Measurements from ENCODE around the gene MXRA8.

The MXRA8 gene

DNA sequence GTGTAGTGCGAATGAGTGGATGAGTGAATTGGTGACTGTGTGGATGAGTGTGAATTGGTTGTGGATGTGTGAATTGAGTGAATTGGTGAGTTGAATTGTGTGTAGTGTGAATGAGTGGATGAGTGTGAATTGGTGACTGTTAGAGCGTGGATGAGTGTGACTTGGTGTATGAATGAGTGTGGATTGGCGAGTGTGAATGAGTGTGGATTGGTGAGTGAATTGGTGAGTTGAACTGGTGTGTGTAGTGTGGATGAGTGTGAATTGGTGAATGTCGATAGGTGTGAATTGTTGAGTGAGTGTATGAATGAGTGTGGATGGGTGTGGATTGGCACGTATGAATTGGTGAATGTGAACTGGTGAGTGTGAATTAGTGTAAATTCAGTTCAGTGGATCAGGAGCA is 9.0 kb upstream of the MXRA8 start:
- DNase-seq (ENCODE audit: low read depth): no peak

- no peak for DNase-seq (ENCODE audit: low read depth)
These were observed 8.3 kb upstream of the MXRA8 start for GRCh38 chr1:1366699-1367066.

- DNase-seq (ENCODE audit: low read depth): no peak
These were observed 7.7 kb upstream of the MXRA8 start for GRCh38 chr1:1365875-1366698.

- no peak for DNase-seq (ENCODE audit: low read depth)
These were observed 5.9 kb upstream of the MXRA8 start for GRCh38 chr1:1364266-1364665.

- no peak for DNase-seq (ENCODE audit: low read depth)
These were observed 3.6 kb upstream of the MXRA8 start for GRCh38 chr1:1361982-1362423.

GRCh38 chr1:1361233-1361981 is 3.1 kb upstream of the MXRA8 start:
- DNase-seq (ENCODE audit: low read depth): no peak

GRCh38 chr1:1360506-1361169 is 2.3 kb upstream of the MXRA8 start:
- no peak for DNase-seq (ENCODE audit: low read depth)

- DNase-seq (ENCODE audit: low read depth): no peak
These were observed 1.5 kb upstream of the MXRA8 start for GRCh38 chr1:1359664-1360468.

- no peak for DNase-seq (ENCODE audit: low read depth)
These were observed 931 bp upstream of the MXRA8 start for GRCh38 chr1:1359308-1359663.

DNA sequence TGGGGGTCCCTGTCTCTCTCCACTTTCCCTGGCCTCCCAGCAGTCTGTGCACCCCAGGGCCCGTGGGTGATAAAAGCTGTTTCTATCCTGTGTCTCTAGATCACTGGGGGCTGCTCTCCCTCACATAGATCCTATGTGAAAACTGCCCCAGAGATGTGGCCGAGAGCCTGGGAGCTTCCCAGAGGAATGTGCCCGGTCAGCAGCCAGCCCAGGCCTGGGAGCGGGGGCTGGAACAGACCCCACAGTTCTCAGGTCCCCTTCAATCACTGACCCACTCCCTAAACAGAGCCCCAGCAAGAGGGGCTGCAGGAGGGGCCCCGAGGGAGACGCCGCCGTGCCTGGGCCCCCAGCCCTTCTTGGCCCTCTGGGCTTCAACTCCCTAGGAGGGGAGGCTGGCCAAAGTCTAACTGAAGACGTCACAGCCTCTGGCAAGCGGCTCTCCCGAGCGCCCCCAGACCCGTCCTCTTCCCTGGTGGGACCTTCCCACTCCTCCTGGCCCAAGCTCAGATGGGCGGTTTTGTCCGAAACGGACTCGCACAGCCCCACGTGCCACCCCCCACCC is 403 bp downstream of the MXRA8 start:
- DNase-seq (ENCODE audit: low read depth): no peak

DNA sequence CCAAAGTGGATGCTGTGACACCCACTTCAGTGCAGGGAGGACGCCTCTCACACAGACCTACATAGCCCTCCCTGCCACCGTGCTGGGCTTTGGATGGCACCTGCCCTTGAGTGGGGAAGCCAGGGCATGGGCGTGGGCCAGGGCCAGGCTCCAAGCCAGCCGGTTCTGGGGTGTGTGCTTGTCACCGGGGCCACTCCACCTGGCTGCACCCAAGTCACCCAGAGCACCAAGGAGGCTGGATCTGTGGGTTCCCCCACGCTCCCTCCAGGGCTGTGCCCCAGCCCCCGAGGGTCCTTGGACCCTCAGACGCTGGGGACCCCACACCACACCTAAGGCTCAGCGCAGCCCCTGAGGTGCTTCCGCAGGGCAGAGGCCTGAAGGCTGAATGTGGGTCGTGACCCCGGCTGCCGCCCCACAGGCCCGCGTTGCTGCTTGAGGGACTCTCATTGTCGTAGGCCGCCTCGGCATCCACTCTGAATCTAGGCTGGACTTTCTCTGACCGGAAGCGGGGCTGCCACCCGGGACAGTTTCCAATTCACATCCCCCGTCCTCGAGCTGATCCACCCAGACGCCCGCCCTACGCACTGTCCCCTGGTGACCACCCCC is 1.5 kb downstream of the MXRA8 start:
- DNase-seq (ENCODE audit: low read depth): no peak

- no peak for DNase-seq (ENCODE audit: low read depth)
These were observed 2.1 kb downstream of the MXRA8 start for GRCh38 chr1:1356166-1356795.

DNA sequence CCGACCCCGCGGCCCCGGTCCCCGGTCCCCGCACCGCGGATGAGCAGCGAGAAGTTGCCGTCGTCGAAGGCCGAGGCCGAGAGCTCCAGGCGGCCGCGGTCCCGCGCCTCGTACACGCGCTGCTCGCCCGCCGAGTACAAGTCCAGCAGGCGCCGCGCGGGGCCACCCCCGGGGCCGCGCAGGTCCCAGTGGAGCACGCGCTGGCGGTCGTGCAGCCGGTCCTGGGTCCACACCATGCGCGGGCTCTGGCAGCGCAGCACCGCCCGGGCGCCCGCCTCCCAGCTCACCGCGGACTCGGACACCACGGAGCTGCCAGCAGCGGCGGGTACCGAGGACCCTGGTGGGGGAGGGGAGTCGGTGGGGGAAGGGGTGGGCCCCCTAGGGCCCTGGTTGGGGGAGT is 2.9 kb downstream of the MXRA8 start:
- no peak for DNase-seq (ENCODE audit: low read depth)

- DNase-seq (ENCODE audit: low read depth): no peak
These were observed 3.8 kb downstream of the MXRA8 start for GRCh38 chr1:1354271-1355247.

DNA sequence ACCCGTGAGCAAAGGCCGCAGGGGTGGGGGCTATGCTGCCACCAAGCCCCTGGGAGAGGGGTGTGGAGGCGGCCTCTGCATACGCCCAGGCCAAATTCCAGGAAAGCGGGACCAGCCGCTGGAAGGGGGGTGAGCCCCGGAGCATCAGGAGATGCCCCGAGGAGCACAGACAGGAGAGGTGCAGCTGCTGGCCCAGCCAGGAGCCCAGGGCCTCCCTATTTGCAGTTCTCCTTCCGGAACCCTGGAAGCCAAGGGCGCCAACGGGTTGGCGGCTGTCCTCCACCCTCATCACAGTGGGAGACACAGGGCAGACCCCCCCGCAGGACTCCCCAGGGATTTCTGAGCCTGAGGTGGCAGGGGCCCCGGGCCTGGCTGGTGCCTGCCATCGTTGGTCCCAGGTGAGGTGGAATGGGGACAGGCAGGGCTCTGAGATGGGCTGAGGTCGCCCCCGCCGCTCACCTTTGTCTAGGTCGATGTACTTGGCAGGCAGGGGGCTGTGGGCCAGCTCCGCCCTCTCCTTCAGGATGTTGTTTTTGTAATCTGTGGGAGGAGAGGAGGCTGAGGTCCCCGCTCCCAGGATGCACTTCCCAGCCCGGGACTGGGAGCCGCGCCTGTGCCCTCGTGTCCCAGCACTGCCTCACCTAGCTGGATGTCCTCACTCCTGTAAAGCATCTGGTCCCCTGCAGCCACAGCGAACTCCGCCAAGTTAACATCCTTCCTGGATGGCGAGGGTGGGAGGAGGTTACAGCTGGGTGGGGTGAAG is 4.8 kb downstream of the MXRA8 start:
- DNase-seq (ENCODE audit: low read depth): no peak

DNA sequence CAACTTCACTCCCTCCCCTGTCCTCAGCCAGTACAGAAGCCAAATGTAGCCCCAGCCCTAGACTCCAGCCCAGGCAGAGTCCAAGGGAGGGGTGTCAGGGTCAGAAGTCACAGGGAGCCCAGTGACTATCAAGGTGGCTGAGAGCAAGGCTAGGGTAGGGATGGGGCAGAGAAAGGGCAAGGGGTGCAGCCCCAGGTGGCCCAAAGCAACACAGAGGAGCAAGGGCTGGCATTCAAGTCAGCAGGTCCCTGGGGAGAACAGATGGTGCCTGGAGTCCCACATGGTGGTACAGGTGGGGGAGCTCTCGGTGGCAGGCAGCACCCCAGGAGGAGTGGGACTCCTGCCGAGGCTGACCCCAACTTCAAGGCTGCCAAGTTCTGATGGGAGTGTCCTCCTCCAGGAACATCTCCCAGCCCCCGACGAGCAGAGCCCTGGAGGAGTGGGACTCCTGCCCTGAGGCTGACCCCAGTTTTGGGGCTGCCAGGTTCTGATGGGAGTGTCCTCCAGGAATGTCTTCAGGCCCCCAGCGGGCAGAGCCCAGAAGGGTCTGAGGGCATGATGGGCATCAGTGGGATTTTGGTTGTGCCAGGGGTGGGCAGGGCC is 5.5 kb downstream of the MXRA8 start:
- no peak for DNase-seq (ENCODE audit: low read depth)

DNA sequence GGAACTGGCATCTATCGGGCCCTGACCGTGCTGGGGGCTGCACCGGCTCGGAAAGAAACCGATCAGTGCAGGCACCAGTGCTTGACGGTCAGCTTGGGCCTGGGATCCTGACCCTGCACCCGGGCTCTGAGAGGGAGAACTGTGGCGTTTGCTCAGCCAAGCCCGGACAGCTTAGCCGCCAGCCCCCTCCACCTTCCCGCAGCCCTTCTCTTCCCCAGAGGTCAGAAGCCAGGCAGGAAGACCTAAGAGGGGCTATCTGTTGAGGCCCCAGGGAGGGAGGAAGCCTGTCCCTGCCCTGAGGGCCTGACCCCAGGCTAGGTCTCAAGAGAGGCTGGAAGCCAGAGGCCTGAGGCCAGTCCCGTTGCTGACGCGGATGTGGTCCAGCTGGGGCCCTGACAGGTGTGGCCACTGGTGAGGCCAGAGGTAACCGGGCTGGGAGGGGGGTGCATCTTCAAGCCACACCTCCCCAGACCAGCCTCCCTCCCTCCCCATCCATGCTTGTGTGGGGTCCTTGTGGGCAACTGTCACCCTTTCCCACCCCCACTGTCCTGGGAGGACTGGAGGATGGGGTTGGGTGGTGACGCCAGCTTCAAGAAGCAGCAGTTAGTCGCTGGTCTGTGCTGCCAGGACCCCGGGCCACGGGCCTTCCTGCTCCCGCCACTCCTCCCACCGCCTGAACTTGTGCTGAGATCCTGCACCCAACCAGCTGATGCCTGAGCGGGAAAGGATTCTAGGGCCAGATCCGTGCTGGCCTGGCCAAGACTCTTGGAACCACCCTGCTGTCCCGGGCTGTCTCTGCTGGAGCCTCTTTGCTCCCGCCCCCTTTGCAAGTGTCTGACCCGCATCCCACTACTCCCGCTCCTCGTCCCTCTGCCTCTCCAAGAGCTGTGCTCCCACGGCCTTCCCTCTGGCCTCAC is 6.6 kb downstream of the MXRA8 start:
- DNase-seq (ENCODE audit: low read depth): no peak
